ENCODE data around the gene GPHA2.

DNA sequence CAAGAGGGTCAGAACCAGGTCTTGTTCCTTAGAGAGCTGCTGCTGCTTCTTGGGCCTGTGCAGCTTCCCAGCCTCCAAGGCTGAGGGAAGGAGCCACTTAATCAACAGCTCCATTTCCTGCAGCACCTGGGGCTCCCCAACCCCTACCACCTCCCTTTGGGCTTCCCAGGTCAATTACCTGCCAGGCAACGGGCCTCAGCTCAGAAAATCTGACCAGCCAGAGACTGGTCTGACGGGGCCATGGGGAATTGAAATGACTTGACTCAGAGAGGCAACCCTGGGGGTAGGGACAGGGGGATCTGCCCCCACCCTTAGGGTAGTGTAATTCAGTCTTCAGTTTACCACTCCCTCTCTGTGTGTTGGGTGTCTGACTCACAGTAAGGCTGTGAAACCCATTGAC is 41.0 kb upstream of the GPHA2 start:
- no peak for TF ChIP-seq EZH2 (IDR thresholded peaks at IDR 0.05)
- TF ChIP-seq POLR2AphosphoS5 (IDR thresholded peaks at IDR 0.05; ENCODE audit: borderline replicate concordance, low read depth, low read length), result no peak
- no peak for TF ChIP-seq FOXP2 (optimal IDR thresholded peaks at IDR 0.05; ENCODE audit: control extremely low read depth, extremely low read length, insufficient read depth)
